Activated T-helper 2 cell treated with anti-CD3 and anti-CD28 coated beads, Interferon-gamma antibody, Interleukin-2, Interleukin-4, amounts not matched to agents 10 μg/mL and 5 μg/mL and 100 μg/mL, durations not matched to agents 14 hours and 24 hours and 36 hours (primary cell): ENCODE measurements around the gene MUSTN1. TPM values are rescaled to one million over a fixed set of nuclear protein-coding genes. Genes with fewer than 3 reads are reported as not detected.

ENCODE experiments used
- DNase-seq: peaks from one replicate; pipeline ENCODE4 v3.0.0; 2021; ENCODE audit warnings: low spot score
- H3K27ac Mint-ChIP-seq: one replicate; pipeline ENCODE4 v1.8.0; 2021; ENCODE audit warnings: mixed read lengths
- H3K27me3 Mint-ChIP-seq: one replicate; pipeline ENCODE4 v1.8.0; 2021; ENCODE audit warnings: low read depth, mixed read lengths
- H3K36me3 Mint-ChIP-seq: one replicate; pipeline ENCODE4 v1.8.0; 2021; ENCODE audit warnings: low read depth, mixed read lengths
- H3K4me1 Mint-ChIP-seq: one replicate; pipeline ENCODE4 v1.8.0; 2021; ENCODE audit warnings: low read depth, mixed read lengths
- H3K4me3 Mint-ChIP-seq: one replicate; pipeline ENCODE4 v1.8.0; 2021; ENCODE audit warnings: low read depth, mild to moderate bottlenecking, moderate library complexity, mixed read lengths
- H3K9me3 Mint-ChIP-seq: one replicate; pipeline ENCODE4 v1.8.0; 2021; ENCODE audit warnings: mixed read lengths
- intact Hi-C: fragments of 100-400 bp; cut with micrococcal nuclease; formaldehyde crosslinking; loops from one replicate; pipeline ENCODE4 v1.15.1; 2023
- total RNA-seq: library from RNA; stranded (reverse); gene quantifications from 2 replicates; pipeline ENCODE4 v1.2.3, GENCODE V29; 2022

MUSTN1 gene
- total RNA-seq, 1 donor from 2014 or later, result 2.6 TPM

GRCh38 chr3:52791366-52791765 is 43.5 kb downstream of the MUSTN1 start:
- intact Hi-C loops, result no loop called here
- no peaks in the 10 kb centered on the region for H3K4me1 Mint-ChIP-seq
- no peak overlapping the region for H3K4me3 Mint-ChIP-seq
- DNase-seq, result no peak
- no peaks in the 10 kb centered on the region for H3K9me3 Mint-ChIP-seq
- H3K27me3 Mint-ChIP-seq, result no peaks in the 10 kb centered on the region
- no peaks in the 10 kb centered on the region for H3K36me3 Mint-ChIP-seq
- H3K27ac Mint-ChIP-seq, result no peak overlapping the region

GRCh38 chr3:52790741-52791140 is 44.1 kb downstream of the MUSTN1 start:
- H3K4me1 Mint-ChIP-seq, result no peaks in the 10 kb centered on the region
- DNase-seq, result no peak
- no peaks in the 10 kb centered on the region for H3K9me3 Mint-ChIP-seq
- H3K27me3 Mint-ChIP-seq, result no peaks in the 10 kb centered on the region
- intact Hi-C loops, result no loop called here
- no peaks in the 10 kb centered on the region for H3K36me3 Mint-ChIP-seq
- no peak overlapping the region for H3K4me3 Mint-ChIP-seq
- no peak overlapping the region for H3K27ac Mint-ChIP-seq

GRCh38 chr3:52790337-52790736 is 44.5 kb downstream of the MUSTN1 start:
- no peaks in the 10 kb centered on the region for H3K36me3 Mint-ChIP-seq

GRCh38 chr3:52789746-52790040 is 45.1 kb downstream of the MUSTN1 start:
- DNase-seq, result no peak
- H3K4me1 Mint-ChIP-seq, result no peaks in the 10 kb centered on the region
- no peaks in the 10 kb centered on the region for H3K36me3 Mint-ChIP-seq
- no peak overlapping the region for H3K27ac Mint-ChIP-seq
- H3K9me3 Mint-ChIP-seq, result no peaks in the 10 kb centered on the region
- H3K27me3 Mint-ChIP-seq, result no peaks in the 10 kb centered on the region
- intact Hi-C loops, result no loop called here
- no peak overlapping the region for H3K4me3 Mint-ChIP-seq

More at GRCh38 chr3:52790337-52790736, 44.5 kb downstream of the MUSTN1 start:
- intact Hi-C loops, result no loop called here
- Mint-ChIP-seq H3K27ac (no peak overlapping the region), H3K4me1 (no peaks in the 10 kb centered on the region), H3K9me3 (no peaks in the 10 kb centered on the region), H3K27me3 (no peaks in the 10 kb centered on the region), H3K4me3 (no peak overlapping the region)
- DNase-seq, result no peak

- no peaks in the 10 kb centered on the region for H3K4me1 Mint-ChIP-seq
- H3K27ac Mint-ChIP-seq, result no peak overlapping the region
- H3K27me3 Mint-ChIP-seq, result no peaks in the 10 kb centered on the region
- H3K9me3 Mint-ChIP-seq, result no peaks in the 10 kb centered on the region
- H3K4me3 Mint-ChIP-seq, result no peak overlapping the region
- intact Hi-C loops, result no loop called here
- no peaks in the 10 kb centered on the region for H3K36me3 Mint-ChIP-seq
- DNase-seq, result no peak
Measured at GRCh38 chr3:52788890-52789745, 45.7 kb downstream of the MUSTN1 start.

GRCh38 chr3:52787672-52788625 is 46.9 kb downstream of the MUSTN1 start:
- no peaks in the 10 kb centered on the region for H3K9me3 Mint-ChIP-seq
- no peaks in the 10 kb centered on the region for H3K4me1 Mint-ChIP-seq
- no peaks in the 10 kb centered on the region for H3K36me3 Mint-ChIP-seq
- H3K27me3 Mint-ChIP-seq, result no peaks in the 10 kb centered on the region
- DNase-seq, result no peak
- no peak overlapping the region for H3K4me3 Mint-ChIP-seq
- intact Hi-C loops, result no loop called here
- H3K27ac Mint-ChIP-seq, result no peak overlapping the region

- no peak for DNase-seq
- H3K4me3 Mint-ChIP-seq, result no peak overlapping the region
- H3K27ac Mint-ChIP-seq, result no peak overlapping the region
- intact Hi-C loops, result no loop called here
- peaks cover 3% of the 10 kb centered on the region for H3K27me3 Mint-ChIP-seq
- H3K9me3 Mint-ChIP-seq, result no peaks in the 10 kb centered on the region
- no peaks in the 10 kb centered on the region for H3K4me1 Mint-ChIP-seq
- no peaks in the 10 kb centered on the region for H3K36me3 Mint-ChIP-seq
Measured at GRCh38 chr3:52787246-52787645, 47.6 kb downstream of the MUSTN1 start.

GRCh38 chr3:52786330-52787215 is 48.2 kb downstream of the MUSTN1 start:
- DNase-seq, result no peak
- H3K4me1 Mint-ChIP-seq, result no peaks in the 10 kb centered on the region
- H3K27me3 Mint-ChIP-seq, result peaks cover 5% of the 10 kb centered on the region
- no peaks in the 10 kb centered on the region for H3K9me3 Mint-ChIP-seq
- no peak overlapping the region for H3K27ac Mint-ChIP-seq
- intact Hi-C loops, result no loop called here
- no peak overlapping the region for H3K4me3 Mint-ChIP-seq
- no peaks in the 10 kb centered on the region for H3K36me3 Mint-ChIP-seq

GRCh38 chr3:52784931-52785590 is 49.8 kb downstream of the MUSTN1 start:
- Mint-ChIP-seq H3K9me3 (no peaks in the 10 kb centered on the region), H3K27ac (no peak overlapping the region), H3K4me3 (no peak overlapping the region), H3K27me3 (peaks cover 8% of the 10 kb centered on the region), H3K36me3 (no peaks in the 10 kb centered on the region), H3K4me1 (no peaks in the 10 kb centered on the region)
- DNase-seq, result no peak
- intact Hi-C loops, result no loop called here

- H3K27ac Mint-ChIP-seq, result no peak overlapping the region
- intact Hi-C loops, result no loop called here
- H3K4me1 Mint-ChIP-seq, result no peaks in the 10 kb centered on the region
- no peaks in the 10 kb centered on the region for H3K9me3 Mint-ChIP-seq
- H3K27me3 Mint-ChIP-seq, result peaks cover 8% of the 10 kb centered on the region
- H3K4me3 Mint-ChIP-seq, result no peak overlapping the region
- no peaks in the 10 kb centered on the region for H3K36me3 Mint-ChIP-seq
- DNase-seq, result no peak
Measured at GRCh38 chr3:52784021-52784621, 50.7 kb downstream of the MUSTN1 start.

- H3K36me3 Mint-ChIP-seq, result no peaks in the 10 kb centered on the region
- peaks cover 8% of the 10 kb centered on the region for H3K27me3 Mint-ChIP-seq
- H3K4me1 Mint-ChIP-seq, result no peaks in the 10 kb centered on the region
- intact Hi-C loops, result no loop called here
- no peaks in the 10 kb centered on the region for H3K9me3 Mint-ChIP-seq
- no peak overlapping the region for H3K27ac Mint-ChIP-seq
- no peak overlapping the region for H3K4me3 Mint-ChIP-seq
- DNase-seq, result no peak
Measured at GRCh38 chr3:52783211-52783555, 51.6 kb downstream of the MUSTN1 start.
